Panc1 (cell line): ENCODE results near the gene DCDC2. TPM values are rescaled to one million over a fixed set of nuclear protein-coding genes. Genes with fewer than 3 reads are reported as not detected.
"Not testable (repeated sequence)": the region's sequence is repeated elsewhere in the genome, so short reads cannot be mapped to it uniquely, and the experiment has no call there.

Experiments used
- ATAC-seq: fragments of 200-7000 bp; cut with Tn5 transposase; 2 replicates; pipeline ENCODE4 v1.9.1; 2020; ENCODE audit warnings: mild to moderate bottlenecking, moderate library complexity
- BruUV-seq: library from RNA; stranded (reverse); fragments of 400-500 nt; replicated peaks from 2 replicates; lab custom pipeline; 2021; lab: Mats Ljungman, UMichigan
- CTCF ChIA-PET: fragments of 300-600 bp; sonication (Branson Sonifier 250); formaldehyde crosslinking; loops from one replicate; lab custom pipeline; 2022; ENCODE audit warnings: antibody characterized with exemption; lab: Charles Lee
- POLR2A ChIA-PET: fragments of 300-600 bp; sonication (Branson Sonifier 250); formaldehyde crosslinking; loops from one replicate; lab custom pipeline; 2022; ENCODE audit warnings: antibody characterized with exemption; lab: Charles Lee
- DNase-seq: peaks from one replicate; pipeline ENCODE4 v3.0.0-alpha.2; 2010; ENCODE audit warnings: low read depth, low spot score
- H3K27ac ChIP-seq: 2 replicates; pipeline ENCODE4 v1.5.1; 2011; ENCODE audit warnings: mild to moderate bottlenecking, low read length, inconsistent platforms
- H3K27me3 ChIP-seq: fragments of 200-500 bp; sonication (Bioruptor generic); 2 replicates; pipeline ENCODE4 v1.6.0; 2014; ENCODE audit warnings: low read length, inconsistent platforms; ENCODE audit not compliant: control insufficient read depth, insufficient read depth
- H3K36me3 ChIP-seq: fragments of 200-500 bp; sonication (Bioruptor generic); 2 replicates; pipeline ENCODE4 v1.5.1; 2014; ENCODE audit warnings: inconsistent platforms, mild to moderate bottlenecking, low read length, moderate library complexity; ENCODE audit not compliant: control insufficient read depth, insufficient read depth
- H3K4me1 ChIP-seq: 2 replicates; pipeline ENCODE4 v1.5.1; 2011; ENCODE audit warnings: inconsistent platforms, mild to moderate bottlenecking, low read length, moderate library complexity; ENCODE audit not compliant: control insufficient read depth, insufficient read depth
- H3K4me3 ChIP-seq, 2 experiments: 2 replicates each; pipeline ENCODE4 v1.5.1; 2011 to 2012; ENCODE audit warnings: low read depth in 2 of 2, low read length in 2 of 2, mild to moderate bottlenecking in 2 of 2, inconsistent platforms in 1 of 2, moderate library complexity in 1 of 2
- H3K9me3 ChIP-seq: fragments of 200-500 bp; sonication (Bioruptor generic); 2 replicates; pipeline ENCODE4 v1.5.1; 2014; ENCODE audit warnings: low read depth, mild to moderate bottlenecking, inconsistent platforms, low read length, moderate library complexity; ENCODE audit not compliant: control insufficient read depth, insufficient read depth
- CTCF ChIP-seq: fragments of 450-650 bp; IDR thresholded peaks from 2 replicates; pipeline ENCODE4 v1.5.1; 2017; ENCODE audit warnings: mild to moderate bottlenecking
- POLR2AphosphoS5 ChIP-seq: IDR thresholded peaks from 2 replicates; pipeline ENCODE4 v1.6.1; 2012; ENCODE audit warnings: mild to moderate bottlenecking, low read depth, low read length, moderate library complexity
- REST ChIP-seq, 2 experiments: IDR thresholded peaks; 2 replicates each; pipeline ENCODE4 v1.6.1; 2011 to 2012; ENCODE audit warnings: low read depth in 2 of 2, control low read depth in 1 of 2, low read length in 1 of 2, mild to moderate bottlenecking in 1 of 2, moderate library complexity in 1 of 2; ENCODE audit not compliant: insufficient read depth in 1 of 2
- SIN3A ChIP-seq: IDR thresholded peaks from 2 replicates; pipeline ENCODE4 v1.6.1; 2012; ENCODE audit warnings: low read depth, mild to moderate bottlenecking, low read length, moderate library complexity, borderline replicate concordance; ENCODE audit not compliant: insufficient read depth
- TCF7L2 ChIP-seq: IDR thresholded peaks from 2 replicates; pipeline ENCODE4 v1.6.1; 2011; ENCODE audit warnings: mild to moderate bottlenecking, low read depth, low read length, inconsistent platforms
- in situ Hi-C: cut with HindIII; loops from 2 replicates; pipeline ENCODE4 v1.10.0; 2016; ENCODE audit warnings: low sequenced_read_pairs, low pct_unique_long_range_greater_than_20kb
- intact Hi-C: fragments of 100-400 bp; cut with micrococcal nuclease; formaldehyde crosslinking; loops from one replicate; pipeline ENCODE4 v1.10.0; 2022; ENCODE audit not compliant: unreplicated experiment
- total RNA-seq: library from RNA; stranded (reverse); gene quantifications from one replicate; pipeline ENCODE4 v1.2.1, GENCODE V29; 2021; ENCODE audit not compliant: unreplicated experiment

The DCDC2 gene
- total RNA-seq, 1 experiment from 2014 or later: 0.15 TPM

- POLR2A ChIA-PET: no interaction called here
- no peaks in the 10 kb centered on the region for H3K36me3 ChIP-seq
- H3K9me3 ChIP-seq: no peaks in the 10 kb centered on the region
- CTCF ChIA-PET: no interaction called here
- in situ Hi-C loops (no loop called here), intact Hi-C loops (no loop called here)
- no peaks in the 10 kb centered on the region for H3K27me3 ChIP-seq
- H3K27ac ChIP-seq: no peak overlapping the region
- H3K4me1 ChIP-seq: no peaks in the 10 kb centered on the region
- BruUV-seq: no TSS peak
- ATAC-seq: no peak
- no peak for DNase-seq
- TF ChIP-seq REST (IDR thresholded peaks at IDR 0.05; ENCODE audit: insufficient read depth in 1 of 2, low read depth in 2 of 2, low read length in 1 of 2): no peak
- no peak for TF ChIP-seq POLR2AphosphoS5
- no peak for TF ChIP-seq SIN3A
- TF ChIP-seq TCF7L2: no peak
- TF ChIP-seq CTCF: no peak
- no peak overlapping the region for H3K4me3 ChIP-seq
These were observed 117.4 kb downstream of the DCDC2 start for GRCh38 chr6:24240380-24240928.

GRCh38 chr6:24238700-24239099 lies 119.2 kb downstream of the DCDC2 start:
- DNase-seq (no peak), ATAC-seq (no peak)
- no peaks in the 10 kb centered on the region for H3K27me3 ChIP-seq
- CTCF ChIA-PET: no interaction called here
- no peaks in the 10 kb centered on the region for H3K9me3 ChIP-seq
- POLR2A ChIA-PET: no interaction called here
- no peak for TF ChIP-seq TCF7L2
- no peak for TF ChIP-seq POLR2AphosphoS5
- no peak for TF ChIP-seq REST (IDR thresholded peaks at IDR 0.05; ENCODE audit: insufficient read depth in 1 of 2, low read depth in 2 of 2, low read length in 1 of 2)
- no peak for TF ChIP-seq SIN3A
- TF ChIP-seq CTCF: no peak
- intact Hi-C loops (no loop called here), in situ Hi-C loops (no loop called here)
- H3K4me1 ChIP-seq: no peaks in the 10 kb centered on the region
- BruUV-seq: no TSS peak
- H3K36me3 ChIP-seq: no peaks in the 10 kb centered on the region
- H3K4me3 ChIP-seq: no peak overlapping the region
- no peak overlapping the region for H3K27ac ChIP-seq

GRCh38 chr6:24236779-24237178 lies 121.1 kb downstream of the DCDC2 start:
- ATAC-seq: not testable (repeated sequence)

More at GRCh38 chr6:24236779-24237178, 121.1 kb downstream of the DCDC2 start:
- H3K9me3 ChIP-seq, in situ Hi-C loops, H3K27me3 ChIP-seq, BruUV-seq, H3K4me3 ChIP-seq, H3K4me1 ChIP-seq, H3K27ac ChIP-seq, H3K36me3 ChIP-seq, POLR2A ChIA-PET, CTCF ChIA-PET, intact Hi-C loops, DNase-seq: not testable (repeated sequence)
